Endothelial cell (in vitro differentiated cells): ENCODE measurements around the gene SHKBP1. TPM values are rescaled to one million over a fixed set of nuclear protein-coding genes. Genes with fewer than 3 reads are reported as not detected.
A peak's percentile ranks its signal among the peaks of the same experiment; 100 is the strongest.
"Not testable (repeated sequence)": the region's sequence is repeated elsewhere in the genome, so short reads cannot be mapped to it uniquely, and the experiment has no call there.

Experiments
- DNase-seq: peaks from one replicate; pipeline ENCODE4 v3.0.0; 2021; ENCODE audit warnings: low spot score
- H3K27ac Mint-ChIP-seq: one replicate; pipeline ENCODE4 v1.8.0; 2021; ENCODE audit warnings: mixed read lengths, inconsistent platforms; ENCODE audit not compliant: unreplicated experiment
- H3K27me3 Mint-ChIP-seq: one replicate; pipeline ENCODE4 v1.8.0; 2021; ENCODE audit warnings: mild to moderate bottlenecking, moderate library complexity, mixed read lengths, inconsistent platforms; ENCODE audit not compliant: unreplicated experiment
- H3K36me3 Mint-ChIP-seq: one replicate; pipeline ENCODE4 v1.8.0; 2021; ENCODE audit warnings: mild to moderate bottlenecking, low read depth, mixed read lengths, inconsistent platforms; ENCODE audit not compliant: unreplicated experiment
- H3K4me1 Mint-ChIP-seq: one replicate; pipeline ENCODE4 v1.8.0; 2021; ENCODE audit warnings: mild to moderate bottlenecking, mixed read lengths, inconsistent platforms; ENCODE audit not compliant: unreplicated experiment
- H3K4me3 Mint-ChIP-seq: one replicate; pipeline ENCODE4 v1.8.0; 2021; ENCODE audit warnings: mild to moderate bottlenecking, mixed read lengths, inconsistent platforms; ENCODE audit not compliant: unreplicated experiment
- H3K9me3 Mint-ChIP-seq: one replicate; pipeline ENCODE4 v1.8.0; 2021; ENCODE audit warnings: mixed read lengths, inconsistent platforms; ENCODE audit not compliant: unreplicated experiment
- CTCF ChIP-seq: fragments of 200-600 bp; sonication (generic); IDR thresholded peaks from one replicate; pipeline ENCODE4 v1.5.0; 2021; ENCODE audit warnings: antibody characterized with exemption; ENCODE audit not compliant: unreplicated experiment
- total RNA-seq: library from RNA; stranded (reverse); fragmentation: NEBNext Ultra II Directional; extraction: Animal tissue kit (Norgen Biotek cat#: 25700); gene quantifications from one replicate; pipeline ENCODE4 v1.2.1, GENCODE V29; 2021; ENCODE audit not compliant: unreplicated experiment

The SHKBP1 gene
- total RNA-seq, 1 donor from 2014 or later, result 84.6 TPM

- peaks cover 18% of the 10 kb centered on the region for H3K27me3 Mint-ChIP-seq
- no peaks in the 10 kb centered on the region for H3K9me3 Mint-ChIP-seq
- no peak overlapping the region for H3K27ac Mint-ChIP-seq
Observed at GRCh38 chr19:40559394-40559793, 17.3 kb upstream of the SHKBP1 start.

GRCh38 chr19:40560092-40560507 lies 16.6 kb upstream of the SHKBP1 start:
- Mint-ChIP-seq H3K4me3 (no peak overlapping the region), H3K27me3 (peaks cover 13% of the 10 kb centered on the region), H3K9me3 (no peaks in the 10 kb centered on the region), H3K36me3 (no peaks in the 10 kb centered on the region), H3K4me1 (no peaks in the 10 kb centered on the region), H3K27ac (no peak overlapping the region)
- TF ChIP-seq CTCF, result no peak
- DNase-seq, result no peak

More at GRCh38 chr19:40559394-40559793, 17.3 kb upstream of the SHKBP1 start:
- no peak for DNase-seq
- Mint-ChIP-seq H3K36me3 (peaks cover 3% of the 10 kb centered on the region), H3K4me1 (no peaks in the 10 kb centered on the region), H3K4me3 (no peak overlapping the region)
- no peak for TF ChIP-seq CTCF

- Mint-ChIP-seq H3K4me1 (no peaks in the 10 kb centered on the region), H3K9me3 (no peaks in the 10 kb centered on the region), H3K27ac (peak overlapping the region; percentile 12), H3K27me3 (peaks cover 8% of the 10 kb centered on the region), H3K36me3 (no peaks in the 10 kb centered on the region), H3K4me3 (no peak overlapping the region)
- TF ChIP-seq CTCF, result no peak
- DNase-seq, result no peak
Observed at GRCh38 chr19:40561947-40562346, 14.7 kb upstream of the SHKBP1 start.

GRCh38 chr19:40564535-40564934 lies 12.1 kb upstream of the SHKBP1 start:
- H3K4me1 Mint-ChIP-seq, H3K36me3 Mint-ChIP-seq, H3K27ac Mint-ChIP-seq, H3K4me3 Mint-ChIP-seq, H3K9me3 Mint-ChIP-seq, DNase-seq: not testable (repeated sequence)
- peaks cover 18% of the 10 kb centered on the region for H3K27me3 Mint-ChIP-seq

GRCh38 chr19:40565355-40565754 lies 11.3 kb upstream of the SHKBP1 start:
- H3K4me1 Mint-ChIP-seq, result peaks cover 9% of the 10 kb centered on the region
- H3K4me3 Mint-ChIP-seq, result no peak overlapping the region
- DNase-seq, result no peak
- H3K36me3 Mint-ChIP-seq, result no peaks in the 10 kb centered on the region
- no peak for TF ChIP-seq CTCF
- H3K27ac Mint-ChIP-seq, result no peak overlapping the region
- peaks cover 20% of the 10 kb centered on the region for H3K27me3 Mint-ChIP-seq
- no peaks in the 10 kb centered on the region for H3K9me3 Mint-ChIP-seq
